GM10847 (cell line): ENCODE measurements around the gene CREB3L2.

ENCODE experiments used
- POLR2A ChIP-seq: IDR thresholded peaks from 2 replicates; pipeline ENCODE4 v1.6.1; 2011; ENCODE audit not compliant: insufficient read length; ENCODE audit errors: extremely low read depth

Gene CREB3L2

DNA sequence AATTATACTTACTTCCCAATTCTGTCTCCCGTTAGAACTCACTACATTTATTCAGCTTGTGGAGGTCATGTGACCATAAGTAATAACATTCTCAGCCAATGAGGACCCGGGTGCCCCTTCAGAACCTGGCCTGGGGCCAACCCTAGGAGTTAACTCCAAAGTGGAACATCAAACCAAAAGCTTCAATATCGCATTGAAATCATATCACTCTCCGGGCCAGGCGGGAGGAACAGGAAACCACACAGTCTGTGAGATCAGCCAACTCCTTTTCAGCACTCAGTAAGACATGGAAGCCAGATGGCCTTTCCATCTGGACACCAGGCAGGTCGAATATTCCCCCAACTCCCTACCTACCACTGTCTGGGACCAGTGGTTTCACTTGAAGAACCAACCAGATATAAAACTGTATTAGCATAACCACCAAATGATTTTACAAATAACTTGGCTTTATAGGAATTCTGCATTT is 5.5 kb downstream of the CREB3L2 start:
- TF ChIP-seq POLR2A, result no peak

DNA sequence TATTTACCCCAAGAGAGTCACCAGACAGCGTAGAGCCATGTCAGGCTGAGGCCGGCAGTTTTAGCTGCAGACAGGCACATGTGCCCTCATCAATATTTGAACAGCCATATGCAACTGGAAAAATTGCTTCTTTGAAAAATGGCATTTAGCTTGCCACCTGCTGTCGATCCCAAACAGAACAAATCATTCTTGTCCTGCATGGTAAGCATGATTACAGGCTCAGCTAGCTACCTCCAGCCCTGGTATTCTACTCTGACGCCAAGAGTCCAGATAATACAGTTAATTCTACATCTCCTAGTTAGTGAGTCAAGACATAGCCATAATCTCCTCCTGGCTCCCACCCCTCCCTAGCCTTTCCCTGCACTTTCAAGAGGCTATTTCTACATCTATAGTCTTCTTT is 7.7 kb downstream of the CREB3L2 start:
- no peak for TF ChIP-seq POLR2A

DNA sequence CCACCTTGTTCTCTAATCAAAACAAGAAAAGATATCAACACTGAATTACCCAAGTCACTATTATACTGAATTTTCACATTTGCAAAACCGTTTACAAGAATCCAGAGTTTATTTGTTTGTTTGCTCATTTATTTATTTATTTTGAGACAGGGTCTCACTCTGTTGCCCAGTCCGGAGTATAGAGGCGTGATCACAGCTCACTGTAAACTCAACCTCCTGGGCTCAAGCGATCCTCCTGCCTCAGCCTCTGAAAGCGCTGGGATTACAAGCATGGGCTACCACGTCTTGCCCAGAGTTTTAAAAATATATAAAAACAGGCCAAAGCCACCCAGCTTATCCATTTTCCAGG is 8.5 kb downstream of the CREB3L2 start:
- TF ChIP-seq POLR2A, result no peak

DNA sequence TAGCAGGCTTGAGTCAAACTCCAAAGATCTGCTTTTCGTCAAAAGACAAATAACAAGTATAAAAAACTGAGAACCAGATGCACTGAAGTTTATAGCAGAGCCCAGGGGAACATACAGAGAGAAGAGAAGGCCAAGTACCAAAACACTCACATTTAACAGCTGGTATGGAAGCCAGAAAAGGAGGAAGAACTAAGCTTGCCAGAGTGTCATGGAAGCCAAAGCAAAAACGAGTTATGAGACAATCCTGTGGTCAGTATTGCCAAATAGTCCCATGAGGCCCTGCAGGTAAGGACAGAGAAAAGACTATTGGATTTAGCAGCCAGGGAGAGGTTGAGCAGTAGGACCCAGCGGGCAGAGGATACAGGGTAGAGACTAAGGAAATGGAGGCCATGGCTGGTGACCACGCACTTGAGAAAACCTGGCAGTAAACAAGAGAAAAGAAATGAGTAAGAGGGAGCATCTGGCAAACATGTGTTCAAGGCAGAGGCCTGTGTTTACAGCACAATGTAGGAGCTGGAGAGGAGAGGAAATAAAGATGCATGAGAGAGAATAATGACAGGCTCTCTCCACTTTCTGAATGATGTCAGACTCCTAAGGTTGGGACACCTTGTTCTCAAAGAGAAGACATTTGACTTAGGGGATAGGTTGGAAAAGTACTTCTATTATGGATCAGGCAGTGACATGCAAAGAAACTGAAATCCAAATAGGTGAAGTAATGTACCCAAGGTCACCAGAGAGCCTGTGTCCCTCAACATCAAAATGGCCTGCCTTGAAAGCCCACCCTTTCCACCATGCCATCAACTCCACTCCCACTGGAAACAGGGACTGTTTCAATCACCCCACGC is 9.1 kb downstream of the CREB3L2 start:
- no peak for TF ChIP-seq POLR2A

DNA sequence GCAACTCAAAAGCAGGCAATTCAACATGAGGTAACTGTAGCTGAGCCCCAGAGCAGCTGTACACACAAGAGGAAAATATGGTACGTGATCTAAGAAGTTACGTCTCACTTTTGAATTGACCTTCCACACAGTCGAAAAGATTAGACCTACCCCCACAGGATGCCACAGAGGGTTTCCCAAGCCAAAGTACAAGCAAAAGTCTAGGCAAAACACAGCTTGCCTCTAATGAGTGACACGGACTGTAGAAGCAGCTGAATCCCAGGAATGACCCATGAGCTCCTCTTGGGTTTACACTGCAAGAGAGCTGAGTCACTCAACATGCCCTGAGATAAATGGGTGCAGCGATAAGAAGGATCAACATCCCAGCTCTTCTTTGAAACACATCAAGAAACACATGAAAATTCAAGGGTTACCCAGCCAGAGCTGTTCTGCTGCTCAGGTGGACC is 9.8 kb downstream of the CREB3L2 start:
- TF ChIP-seq POLR2A, result no peak

DNA sequence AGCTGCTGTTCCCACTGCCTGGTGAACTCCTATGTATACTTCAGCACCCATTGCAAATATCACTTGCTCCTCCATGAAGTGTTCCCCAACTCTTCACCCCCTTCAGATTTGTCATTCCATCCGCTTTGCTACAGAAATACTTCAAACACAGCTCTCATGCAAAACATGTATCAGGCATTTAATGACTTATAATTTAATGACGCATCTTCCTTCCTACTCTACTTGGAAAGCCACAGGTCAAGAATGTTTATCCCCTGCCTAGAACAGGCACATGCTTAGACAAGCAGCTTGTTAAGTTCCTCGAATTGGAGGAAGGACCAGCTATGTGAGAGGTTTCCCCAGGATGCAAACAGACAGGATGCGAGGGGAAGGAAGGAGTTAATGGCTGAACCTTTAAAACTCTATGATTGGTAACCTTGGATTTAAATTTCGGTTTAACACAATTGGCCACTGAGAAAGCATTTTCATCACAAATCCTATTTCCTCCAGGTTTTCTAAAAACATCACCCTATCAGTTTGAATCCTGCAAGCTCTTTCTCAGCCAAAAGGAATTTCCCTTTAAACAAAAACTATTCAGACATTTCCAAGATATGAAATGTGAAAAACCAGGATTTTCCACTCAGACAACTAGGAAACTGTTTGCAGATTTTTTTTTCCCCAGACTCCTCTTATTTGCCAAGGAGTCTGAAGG is 11.5 kb downstream of the CREB3L2 start:
- no peak for TF ChIP-seq POLR2A

DNA sequence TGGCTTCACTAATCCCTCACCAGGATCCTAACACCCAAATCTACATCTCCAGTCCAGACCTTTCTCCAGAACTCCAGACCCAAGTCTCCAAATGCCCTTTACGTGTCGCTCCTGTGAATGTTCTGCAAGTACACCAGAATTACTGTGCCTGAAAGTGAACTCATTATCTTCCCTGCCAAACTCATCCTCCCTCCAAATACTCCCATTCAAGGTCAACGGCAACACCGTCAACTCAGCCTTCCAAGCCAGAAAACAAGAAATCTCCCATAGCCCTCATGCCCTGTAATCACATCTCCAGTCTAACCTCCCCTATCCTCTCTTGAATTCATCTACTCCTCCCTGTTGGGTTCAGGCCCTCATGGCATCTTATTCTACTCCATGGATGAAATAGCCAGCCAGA is 12.3 kb downstream of the CREB3L2 start:
- TF ChIP-seq POLR2A, result no peak

DNA sequence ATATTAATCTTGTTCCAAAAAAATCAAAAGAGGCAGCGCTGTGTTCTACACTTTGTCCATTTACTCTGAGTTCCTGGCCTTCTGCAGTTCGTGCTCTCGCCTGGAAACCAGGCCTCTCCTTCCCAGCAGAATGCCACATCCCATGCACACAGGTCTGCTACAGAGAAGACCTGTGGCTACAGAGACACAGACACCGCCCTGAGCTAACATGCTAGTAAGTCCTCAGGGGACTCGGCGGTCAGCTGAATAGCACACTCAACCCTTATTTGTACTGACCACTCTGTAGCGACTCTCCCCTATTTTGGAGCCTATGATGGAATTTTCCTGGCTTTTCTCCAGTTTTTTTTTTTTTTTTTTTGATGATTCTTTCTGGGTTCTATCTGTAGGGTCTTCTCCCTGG is 12.8 kb downstream of the CREB3L2 start:
- TF ChIP-seq POLR2A, result no peak

DNA sequence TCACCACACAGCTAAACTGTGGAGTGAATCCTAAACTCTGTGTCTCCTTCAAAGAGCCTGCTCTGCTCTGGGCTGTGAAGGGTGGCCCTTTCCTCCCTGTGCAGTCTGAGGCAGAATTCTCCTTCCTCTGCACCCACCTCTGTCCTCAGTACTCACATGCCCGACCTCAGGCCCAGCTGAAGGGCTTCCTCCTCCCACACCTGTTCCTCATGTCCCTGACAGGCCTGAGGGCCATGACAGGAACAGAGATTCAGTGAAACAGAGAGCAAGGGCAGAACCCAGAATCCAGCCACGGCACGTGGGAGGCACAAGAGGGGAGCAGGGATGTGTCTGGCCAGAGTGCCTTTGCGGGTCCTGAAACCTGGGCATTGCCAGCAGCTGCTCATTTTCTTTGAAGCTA is 13.9 kb downstream of the CREB3L2 start:
- TF ChIP-seq POLR2A, result no peak

DNA sequence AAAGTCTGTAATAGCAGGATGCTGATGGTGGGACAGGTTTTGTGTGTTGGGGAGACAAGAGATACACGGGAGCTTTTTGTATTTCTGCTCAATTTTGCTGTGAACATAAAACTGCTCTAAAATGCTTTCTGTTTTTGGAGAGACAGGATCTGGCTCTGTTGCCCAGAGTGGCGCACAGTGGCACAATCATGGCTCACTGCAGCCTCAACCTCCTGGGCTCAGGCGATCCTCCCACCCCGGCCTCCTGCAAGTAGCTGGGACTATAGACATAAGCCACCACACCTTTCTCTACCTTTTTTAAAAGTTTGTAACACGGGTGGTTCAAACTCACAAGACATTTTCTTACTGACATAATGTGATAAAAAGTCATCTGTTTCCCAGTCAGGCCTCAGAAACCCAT is 14.3 kb downstream of the CREB3L2 start:
- no peak for TF ChIP-seq POLR2A

DNA sequence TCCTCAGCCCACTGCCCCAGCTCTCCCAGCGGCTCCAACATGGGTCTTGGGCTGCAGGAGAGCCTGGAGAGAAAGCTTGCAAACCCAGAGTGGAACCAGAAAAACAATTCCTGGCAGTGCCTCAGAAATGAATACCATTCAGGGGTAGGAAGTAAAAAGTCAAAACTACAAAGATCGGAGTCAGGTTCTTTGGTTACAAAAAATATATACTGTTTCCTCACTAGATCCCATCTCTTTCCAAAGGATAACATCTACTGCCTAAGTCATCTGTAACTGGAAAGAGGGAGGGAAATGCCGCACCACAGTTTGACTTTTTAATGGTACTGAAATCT is 14.9 kb downstream of the CREB3L2 start:
- no peak for TF ChIP-seq POLR2A

DNA sequence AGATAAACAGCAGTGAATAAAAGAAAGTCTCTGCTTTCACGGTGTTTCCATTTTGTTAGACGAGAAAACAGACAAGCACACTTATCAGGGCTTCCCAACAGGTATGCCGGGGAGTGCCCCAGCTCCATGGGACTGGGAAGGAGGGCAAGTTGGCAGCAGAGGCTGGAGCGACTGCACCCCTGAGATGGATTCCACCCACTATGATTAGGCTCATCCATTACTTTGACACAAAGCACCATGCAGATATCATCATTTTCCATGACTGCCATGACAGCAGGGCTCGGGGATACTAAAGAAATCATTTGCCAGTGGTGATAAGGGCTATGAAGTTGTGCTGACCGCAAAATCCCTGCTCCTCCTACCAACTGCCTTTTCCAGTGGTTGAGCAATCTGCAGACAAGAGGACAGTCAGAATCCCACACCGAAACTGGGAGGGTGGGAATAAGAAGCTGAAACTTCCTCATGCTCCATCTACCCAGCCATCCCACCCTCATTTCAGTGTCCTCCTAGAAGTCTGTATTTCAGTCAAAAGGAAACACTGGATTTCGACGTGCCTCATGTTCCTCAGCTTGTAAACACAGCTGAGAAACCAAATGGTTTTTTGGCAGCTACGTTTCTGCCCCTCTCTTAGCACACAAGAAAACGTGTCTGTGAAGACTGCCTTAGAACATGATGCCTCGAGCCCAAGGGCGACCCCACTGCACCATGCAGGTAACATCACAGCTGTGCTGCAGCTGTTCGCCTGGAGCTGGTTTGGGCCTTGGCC is 15.5 kb downstream of the CREB3L2 start:
- no peak for TF ChIP-seq POLR2A

DNA sequence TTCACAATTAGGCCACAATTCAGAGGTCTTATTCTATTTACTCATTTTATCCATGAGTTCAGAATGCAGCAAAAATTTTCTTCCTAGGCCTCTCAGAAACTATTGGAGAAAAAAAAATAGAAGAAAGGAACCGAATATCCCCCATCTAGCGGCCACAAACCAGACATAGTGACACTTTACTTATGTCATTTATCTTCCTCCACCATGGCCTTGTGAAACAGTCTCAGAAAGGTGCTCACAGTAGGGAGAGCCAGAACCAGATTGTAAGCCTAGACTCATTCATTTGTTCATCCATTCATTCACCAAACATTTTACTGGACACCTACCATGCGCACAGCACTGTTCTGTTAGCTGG is 16.0 kb downstream of the CREB3L2 start:
- no peak for TF ChIP-seq POLR2A

DNA sequence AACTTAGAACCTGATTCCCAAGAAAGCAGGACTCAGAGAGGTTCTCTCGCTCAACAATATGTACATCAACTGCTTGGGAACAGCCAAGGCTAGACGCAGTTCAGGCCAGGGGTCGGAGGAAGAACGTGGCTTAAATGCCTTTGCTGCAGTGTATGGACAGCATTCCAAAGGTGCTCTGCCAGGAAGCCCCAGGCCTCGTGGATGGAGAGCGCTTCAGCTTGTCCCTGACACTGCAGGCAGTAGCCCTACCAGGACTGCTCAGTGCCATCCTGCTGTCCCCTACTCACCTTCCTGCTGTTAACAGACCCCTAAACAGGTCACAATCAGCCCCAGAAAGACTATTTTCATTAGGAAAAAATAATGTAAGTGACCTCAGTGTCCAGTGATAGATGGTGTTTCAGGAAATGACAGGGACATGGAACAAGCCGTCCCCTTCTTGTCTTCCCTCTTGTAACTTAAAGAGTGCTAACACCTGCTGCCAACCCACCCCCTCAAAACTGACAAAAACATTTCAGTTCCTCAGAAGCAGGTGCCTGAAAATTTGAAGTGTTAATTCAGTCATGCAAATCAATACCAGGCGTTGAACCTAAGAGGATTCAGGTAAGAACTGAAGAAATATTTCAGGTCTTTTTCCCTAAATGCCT is 16.5 kb downstream of the CREB3L2 start:
- TF ChIP-seq POLR2A, result no peak

DNA sequence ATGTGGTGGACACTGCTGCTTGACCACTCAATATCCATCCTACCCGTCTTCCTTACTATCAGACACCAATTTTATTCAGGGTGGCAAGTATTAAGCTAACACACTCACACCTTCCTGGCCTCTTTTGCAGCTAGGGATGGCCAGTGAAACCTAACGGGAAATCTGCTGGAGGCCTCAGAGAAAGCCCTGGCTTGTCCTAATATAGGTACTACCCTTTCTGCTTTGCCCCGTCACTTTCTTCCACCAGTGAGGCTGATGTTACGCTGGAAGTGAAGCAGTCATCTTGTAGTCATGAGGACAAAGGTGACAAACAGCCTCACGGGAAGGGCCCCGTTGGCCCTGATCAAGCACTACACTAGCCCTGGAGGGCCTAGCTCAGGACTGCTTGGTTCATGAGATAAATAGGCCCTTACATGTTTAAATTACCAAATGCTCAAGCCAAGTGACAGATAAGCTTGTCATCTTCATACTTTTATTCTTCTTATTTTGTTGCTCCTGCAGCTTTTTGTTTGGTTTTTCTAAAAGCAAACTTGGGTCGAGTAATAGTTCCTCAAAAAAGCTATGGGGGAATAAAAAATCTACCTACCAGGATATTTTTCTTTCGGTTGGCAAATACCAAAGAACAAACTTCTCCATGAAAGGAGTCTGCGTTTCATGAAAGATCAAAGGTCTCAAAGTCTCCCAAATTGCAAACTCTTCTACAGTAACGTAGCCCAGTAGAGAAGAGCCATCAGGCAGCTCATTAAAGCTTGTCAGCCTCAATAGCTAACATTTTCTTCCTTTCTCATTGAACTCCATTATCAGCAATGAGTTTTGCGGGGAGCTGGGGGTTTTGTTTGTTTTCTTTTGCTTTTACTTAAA is 17.5 kb downstream of the CREB3L2 start:
- no peak for TF ChIP-seq POLR2A
